Measurements from ENCODE around the gene TMEM51. TPM values are rescaled to one million over a fixed set of nuclear protein-coding genes. Genes with fewer than 3 reads are reported as not detected.

The TMEM51 gene
- total RNA-seq, 1 experiment from 2014 or later, result 10.4 TPM

DNA sequence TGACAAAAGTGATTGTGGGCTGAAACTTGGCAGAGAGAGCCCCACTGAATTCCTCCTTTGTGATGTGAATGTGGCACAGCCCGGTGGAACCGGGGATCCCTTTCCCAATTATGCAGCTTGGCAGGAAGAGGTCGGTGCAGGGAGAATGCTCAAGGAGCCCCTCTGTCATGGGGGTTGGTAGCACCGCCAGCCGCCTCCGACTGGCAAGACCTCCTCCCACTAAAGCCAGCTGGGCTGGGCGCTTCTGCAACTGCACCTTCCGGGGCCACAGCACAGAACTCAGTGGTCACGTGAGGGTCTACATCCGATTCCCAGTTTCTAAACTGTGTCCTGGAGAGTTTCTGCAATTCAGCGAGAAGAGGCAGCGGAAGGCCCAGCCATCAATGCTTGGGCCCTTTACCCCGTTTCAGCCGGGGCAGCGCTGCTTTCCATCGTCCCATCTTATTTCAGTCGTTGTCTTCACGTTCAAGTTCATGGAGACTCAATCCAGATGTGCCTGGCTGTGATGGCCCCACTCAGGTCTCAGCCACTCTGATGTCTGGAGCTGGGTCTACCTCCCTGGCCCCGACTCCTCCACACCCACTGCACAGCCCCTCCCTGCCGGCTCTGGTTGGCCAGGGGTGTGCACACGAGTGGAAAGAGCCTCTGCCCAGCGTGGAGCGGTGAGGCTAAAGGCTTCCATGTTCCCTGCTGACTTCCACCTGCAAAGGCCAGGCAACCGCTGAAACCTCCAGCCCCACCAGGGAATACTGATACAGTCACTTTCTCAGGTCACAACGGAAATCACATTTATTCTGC is 53.7 kb downstream of the TMEM51 start:
- ATAC-seq, result peak; percentile 78
- ChIA-PET CTCF (interaction anchor here (0.9 to 3.4 kb wide), 6 partner anchors 9 to 79 kb away, joined by 3 to 27 read pairs (median 5); partner anchors contain the start of gene TMEM51), POLR2A (interaction anchor here (0.6 kb wide), 1 partner anchor 41 kb away, joined by 3 read pairs; no protein-coding TSS in a partner anchor)
- H3K27ac Mint-ChIP-seq, result peak overlapping the region; percentile 98
- no peaks in the 10 kb centered on the region for H3K9me3 Mint-ChIP-seq
- peaks cover 59% of the 10 kb centered on the region for H3K4me1 Mint-ChIP-seq
- H3K36me3 Mint-ChIP-seq, result no peaks in the 10 kb centered on the region
- peak; percentile 63 for DNase-seq (ENCODE audit: low spot score)
- H3K27me3 Mint-ChIP-seq (ENCODE audit: low read depth), result no peaks in the 10 kb centered on the region
- peak overlapping the region; percentile 62 for H3K4me3 Mint-ChIP-seq
- TF ChIP-seq CREM (CRISPR knock-in tag; IDR thresholded peaks at IDR 0.05) (no peak), STAT6 (CRISPR knock-in tag; conservative IDR thresholded peaks at IDR 0.05; ENCODE audit: low read depth) (no peak), NFATC4 (CRISPR knock-in tag; IDR thresholded peaks at IDR 0.05) (no peak), NR3C1 (CRISPR knock-in tag; conservative IDR thresholded peaks at IDR 0.05; ENCODE audit: low read depth) (no peak), ZBTB43 (CRISPR knock-in tag; IDR thresholded peaks at IDR 0.05) (0 out of 2 replicates have a peak, but pooled peaks have one; percentile 51), MXD4 (CRISPR knock-in tag; IDR thresholded peaks at IDR 0.05; ENCODE audit: borderline replicate concordance) (no peak), FOXK1 (CRISPR knock-in tag; IDR thresholded peaks at IDR 0.05) (no peak), MYBL2 (CRISPR knock-in tag; IDR thresholded peaks at IDR 0.05) (no peak), JUN (CRISPR knock-in tag; IDR thresholded peaks at IDR 0.05) (no peak), SMAD4 (CRISPR knock-in tag; IDR thresholded peaks at IDR 0.05) (no peak), SMAD3 (CRISPR knock-in tag; IDR thresholded peaks at IDR 0.05; ENCODE audit: borderline replicate concordance) (no peak), TEAD1 (CRISPR knock-in tag; IDR thresholded peaks at IDR 0.05) (no peak; the same call in none of the 2 replicates), ZBTB21 (CRISPR knock-in tag; IDR thresholded peaks at IDR 0.05; ENCODE audit: borderline replicate concordance) (no peak), CREB1 (CRISPR knock-in tag; IDR thresholded peaks at IDR 0.05) (0 out of 2 replicates have a peak, but pooled peaks have one; percentile 25), HMGA2 (CRISPR knock-in tag; IDR thresholded peaks at IDR 0.05) (no peak), ZNF396 (CRISPR knock-in tag; IDR thresholded peaks at IDR 0.05; ENCODE audit: borderline replicate concordance) (no peak), FOXP1 (CRISPR knock-in tag; IDR thresholded peaks at IDR 0.05; ENCODE audit: borderline replicate concordance) (0 out of 2 replicates have a peak, but pooled peaks have one; percentile 48), FOXJ3 (CRISPR knock-in tag; IDR thresholded peaks at IDR 0.05; ENCODE audit: borderline replicate concordance) (no peak), SP1 (CRISPR knock-in tag; conservative IDR thresholded peaks at IDR 0.05) (peak; percentile 12; the same call in 1 of the 2 replicates), ETV6 (CRISPR knock-in tag; IDR thresholded peaks at IDR 0.05) (no peak; the same call in 1 of the 2 replicates), ZNF232 (CRISPR knock-in tag; IDR thresholded peaks at IDR 0.05) (no peak), ERG (CRISPR knock-in tag; IDR thresholded peaks at IDR 0.05) (no peak)
- TF ChIP-seq, protein P1, sequence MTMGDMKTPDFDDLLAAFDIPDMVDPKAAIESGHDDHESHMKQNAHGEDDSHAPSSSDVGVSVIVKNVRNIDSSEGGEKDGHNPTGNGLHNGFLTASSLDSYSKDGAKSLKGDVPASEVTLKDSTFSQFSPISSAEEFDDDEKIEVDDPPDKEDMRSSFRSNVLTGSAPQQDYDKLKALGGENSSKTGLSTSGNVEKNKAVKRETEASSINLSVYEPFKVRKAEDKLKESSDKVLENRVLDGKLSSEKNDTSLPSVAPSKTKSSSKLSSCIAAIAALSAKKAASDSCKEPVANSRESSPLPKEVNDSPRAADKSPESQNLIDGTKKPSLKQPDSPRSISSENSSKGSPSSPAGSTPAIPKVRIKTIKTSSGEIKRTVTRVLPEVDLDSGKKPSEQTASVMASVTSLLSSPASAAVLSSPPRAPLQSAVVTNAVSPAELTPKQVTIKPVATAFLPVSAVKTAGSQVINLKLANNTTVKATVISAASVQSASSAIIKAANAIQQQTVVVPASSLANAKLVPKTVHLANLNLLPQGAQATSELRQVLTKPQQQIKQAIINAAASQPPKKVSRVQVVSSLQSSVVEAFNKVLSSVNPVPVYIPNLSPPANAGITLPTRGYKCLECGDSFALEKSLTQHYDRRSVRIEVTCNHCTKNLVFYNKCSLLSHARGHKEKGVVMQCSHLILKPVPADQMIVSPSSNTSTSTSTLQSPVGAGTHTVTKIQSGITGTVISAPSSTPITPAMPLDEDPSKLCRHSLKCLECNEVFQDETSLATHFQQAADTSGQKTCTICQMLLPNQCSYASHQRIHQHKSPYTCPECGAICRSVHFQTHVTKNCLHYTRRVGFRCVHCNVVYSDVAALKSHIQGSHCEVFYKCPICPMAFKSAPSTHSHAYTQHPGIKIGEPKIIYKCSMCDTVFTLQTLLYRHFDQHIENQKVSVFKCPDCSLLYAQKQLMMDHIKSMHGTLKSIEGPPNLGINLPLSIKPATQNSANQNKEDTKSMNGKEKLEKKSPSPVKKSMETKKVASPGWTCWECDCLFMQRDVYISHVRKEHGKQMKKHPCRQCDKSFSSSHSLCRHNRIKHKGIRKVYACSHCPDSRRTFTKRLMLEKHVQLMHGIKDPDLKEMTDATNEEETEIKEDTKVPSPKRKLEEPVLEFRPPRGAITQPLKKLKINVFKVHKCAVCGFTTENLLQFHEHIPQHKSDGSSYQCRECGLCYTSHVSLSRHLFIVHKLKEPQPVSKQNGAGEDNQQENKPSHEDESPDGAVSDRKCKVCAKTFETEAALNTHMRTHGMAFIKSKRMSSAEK (CRISPR knock-in tag; IDR thresholded peaks at IDR 0.05; ENCODE audit: borderline replicate concordance), result no peak
- TF ChIP-seq, protein P2, sequence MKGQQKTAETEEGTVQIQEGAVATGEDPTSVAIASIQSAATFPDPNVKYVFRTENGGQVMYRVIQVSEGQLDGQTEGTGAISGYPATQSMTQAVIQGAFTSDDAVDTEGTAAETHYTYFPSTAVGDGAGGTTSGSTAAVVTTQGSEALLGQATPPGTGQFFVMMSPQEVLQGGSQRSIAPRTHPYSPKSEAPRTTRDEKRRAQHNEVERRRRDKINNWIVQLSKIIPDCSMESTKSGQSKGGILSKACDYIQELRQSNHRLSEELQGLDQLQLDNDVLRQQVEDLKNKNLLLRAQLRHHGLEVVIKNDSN (CRISPR knock-in tag; IDR thresholded peaks at IDR 0.05), result peak; percentile 93
- TF ChIP-seq, protein P3, sequence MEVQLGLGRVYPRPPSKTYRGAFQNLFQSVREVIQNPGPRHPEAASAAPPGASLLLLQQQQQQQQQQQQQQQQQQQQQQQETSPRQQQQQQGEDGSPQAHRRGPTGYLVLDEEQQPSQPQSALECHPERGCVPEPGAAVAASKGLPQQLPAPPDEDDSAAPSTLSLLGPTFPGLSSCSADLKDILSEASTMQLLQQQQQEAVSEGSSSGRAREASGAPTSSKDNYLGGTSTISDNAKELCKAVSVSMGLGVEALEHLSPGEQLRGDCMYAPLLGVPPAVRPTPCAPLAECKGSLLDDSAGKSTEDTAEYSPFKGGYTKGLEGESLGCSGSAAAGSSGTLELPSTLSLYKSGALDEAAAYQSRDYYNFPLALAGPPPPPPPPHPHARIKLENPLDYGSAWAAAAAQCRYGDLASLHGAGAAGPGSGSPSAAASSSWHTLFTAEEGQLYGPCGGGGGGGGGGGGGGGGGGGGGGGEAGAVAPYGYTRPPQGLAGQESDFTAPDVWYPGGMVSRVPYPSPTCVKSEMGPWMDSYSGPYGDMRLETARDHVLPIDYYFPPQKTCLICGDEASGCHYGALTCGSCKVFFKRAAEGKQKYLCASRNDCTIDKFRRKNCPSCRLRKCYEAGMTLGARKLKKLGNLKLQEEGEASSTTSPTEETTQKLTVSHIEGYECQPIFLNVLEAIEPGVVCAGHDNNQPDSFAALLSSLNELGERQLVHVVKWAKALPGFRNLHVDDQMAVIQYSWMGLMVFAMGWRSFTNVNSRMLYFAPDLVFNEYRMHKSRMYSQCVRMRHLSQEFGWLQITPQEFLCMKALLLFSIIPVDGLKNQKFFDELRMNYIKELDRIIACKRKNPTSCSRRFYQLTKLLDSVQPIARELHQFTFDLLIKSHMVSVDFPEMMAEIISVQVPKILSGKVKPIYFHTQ (CRISPR knock-in tag; IDR thresholded peaks at IDR 0.05), result no peak
